Stimulated activated CD8-positive, alpha-beta memory T cell treated with anti-CD3 and anti-CD28 coated beads, Interleukin-2, amount 100 ng/mL, for 1 hour (primary cell): Measurements from ENCODE around the gene TUBB2B.

ENCODE experiments used
- DNase-seq, 2 donors: peaks; one replicate each; pipeline ENCODE4 v3.0.0-alpha.2; 2020; ENCODE audit warnings: low read depth in 2 of 2

The TUBB2B gene

GRCh38 chr6:3232017-3232945, 4.8 kb upstream of the TUBB2B start:
- no peak for DNase-seq

GRCh38 chr6:3231247-3232016, 4.0 kb upstream of the TUBB2B start:
- no peak for DNase-seq

GRCh38 chr6:3230900-3231246, 3.4 kb upstream of the TUBB2B start:
- no peak for DNase-seq

- DNase-seq, result no peak
Observed at GRCh38 chr6:3230256-3230882, 2.9 kb upstream of the TUBB2B start.

- DNase-seq, result no peak
Observed at GRCh38 chr6:3229566-3230178, 2.2 kb upstream of the TUBB2B start.

GRCh38 chr6:3228771-3229565, 1.5 kb upstream of the TUBB2B start:
- no peak for DNase-seq

GRCh38 chr6:3228046-3228671, 706 bp upstream of the TUBB2B start:
- no peak for DNase-seq

- DNase-seq, result no peak
Observed at GRCh38 chr6:3226481-3227362, 731 bp downstream of the TUBB2B start.

- no peak for DNase-seq
Observed at GRCh38 chr6:3226042-3226441, 1.4 kb downstream of the TUBB2B start.

GRCh38 chr6:3222506-3223038, 4.9 kb downstream of the TUBB2B start:
- no peak for DNase-seq

GRCh38 chr6:3221578-3221977, 5.9 kb downstream of the TUBB2B start:
- DNase-seq, result no peak

- DNase-seq, result no peak
Observed at GRCh38 chr6:3220366-3220765, 7.1 kb downstream of the TUBB2B start.

GRCh38 chr6:3218266-3218665, 9.2 kb downstream of the TUBB2B start:
- no peak for DNase-seq

- DNase-seq, result no peak
Observed at GRCh38 chr6:3217286-3217685, 10.2 kb downstream of the TUBB2B start.

- no peak for DNase-seq
Observed at GRCh38 chr6:3214898-3215297, 12.6 kb downstream of the TUBB2B start.

- no peak for DNase-seq
Observed at GRCh38 chr6:3213334-3213695, 14.1 kb downstream of the TUBB2B start.

- no peak for DNase-seq
Observed at GRCh38 chr6:3212261-3212660, 15.2 kb downstream of the TUBB2B start.

GRCh38 chr6:3211681-3212080, 15.8 kb downstream of the TUBB2B start:
- no peak for DNase-seq

GRCh38 chr6:3210024-3210610, 17.3 kb downstream of the TUBB2B start:
- DNase-seq, result no peak
